Glutamatergic neuron (in vitro differentiated cells): ENCODE results near the gene MARCHF9. TPM values are rescaled to one million over a fixed set of nuclear protein-coding genes. Genes with fewer than 3 reads are reported as not detected.
A peak's percentile ranks its signal among the peaks of the same experiment; 100 is the strongest.

Source experiments
- DNase-seq: peaks from one replicate; pipeline ENCODE4 v3.0.0; 2022
- H3K27ac Mint-ChIP-seq: one replicate; pipeline ENCODE4 v1.8.0; 2020; ENCODE audit warnings: mild to moderate bottlenecking, mixed read lengths, inconsistent platforms; ENCODE audit not compliant: unreplicated experiment
- H3K27me3 Mint-ChIP-seq: one replicate; pipeline ENCODE4 v1.8.0; 2020; ENCODE audit warnings: mild to moderate bottlenecking, moderate library complexity, mixed read lengths, inconsistent platforms; ENCODE audit not compliant: unreplicated experiment
- H3K36me3 Mint-ChIP-seq: one replicate; pipeline ENCODE4 v1.8.0; 2020; ENCODE audit warnings: mild to moderate bottlenecking, mixed read lengths, inconsistent platforms; ENCODE audit not compliant: unreplicated experiment
- H3K4me1 Mint-ChIP-seq: one replicate; pipeline ENCODE4 v1.8.0; 2020; ENCODE audit warnings: mild to moderate bottlenecking, low read depth, mixed read lengths, inconsistent platforms; ENCODE audit not compliant: unreplicated experiment
- H3K4me3 Mint-ChIP-seq: one replicate; pipeline ENCODE4 v1.8.0; 2020; ENCODE audit warnings: mild to moderate bottlenecking, mixed read lengths, inconsistent platforms; ENCODE audit not compliant: unreplicated experiment
- H3K9me3 Mint-ChIP-seq: one replicate; pipeline ENCODE4 v1.8.0; 2020; ENCODE audit warnings: mild to moderate bottlenecking, moderate library complexity, mixed read lengths, inconsistent platforms; ENCODE audit not compliant: unreplicated experiment
- microRNA-seq: library from miRNA; unstranded; fragments of <30 nt; microRNA quantifications from one replicate; pipeline ENCODE4, GENCODE V29; 2020; ENCODE audit not compliant: unreplicated experiment
- total RNA-seq: library from RNA; stranded (reverse); fragmentation: NEBNext Ultra II Directional; extraction: Animal tissue kit (Norgen Biotek cat#: 25700); gene quantifications from one replicate; pipeline ENCODE4 v1.2.1, GENCODE V29; 2021; ENCODE audit not compliant: unreplicated experiment
- TF ChIP-seq, protein P1 (sequence below): fragments of 200-600 bp; sonication (generic); IDR thresholded peaks from one replicate; pipeline ENCODE4 v1.5.0; 2021; ENCODE audit not compliant: partially characterized antibody, unreplicated experiment

The MARCHF9 gene
- total RNA-seq, 1 donor from 2014 or later = 26.7 TPM

DNA sequence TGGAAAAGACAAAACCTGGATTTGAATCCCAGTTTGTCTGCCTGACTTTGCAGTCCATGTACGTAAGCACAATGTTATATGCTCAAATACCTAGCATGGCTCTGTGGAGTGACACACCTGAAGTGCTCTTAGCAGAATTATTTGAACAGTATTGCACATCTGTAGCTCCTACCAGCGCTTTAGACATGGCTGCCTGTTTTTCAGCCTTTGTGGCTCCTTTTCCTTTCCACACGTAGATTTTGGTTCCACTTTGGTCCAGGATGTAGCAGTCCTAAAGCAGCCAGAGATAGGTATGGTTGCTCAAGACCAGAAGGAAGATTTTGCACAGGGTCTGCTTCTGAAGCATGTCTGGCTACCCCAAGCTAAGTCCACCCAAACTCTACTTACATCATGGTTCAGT is 54.5 kb downstream of the MARCHF9 start:
- Mint-ChIP-seq H3K9me3 (peaks cover 2% of the 10 kb centered on the region), H3K27ac (no peak overlapping the region), H3K27me3 (peaks cover 7% of the 10 kb centered on the region)

More for the DNA sequence above, 54.5 kb downstream of the MARCHF9 start:
- no peak for DNase-seq
- Mint-ChIP-seq H3K4me1 (no peaks in the 10 kb centered on the region), H3K4me3 (no peak overlapping the region), H3K36me3 (no peaks in the 10 kb centered on the region)
- TF ChIP-seq, protein P1, sequence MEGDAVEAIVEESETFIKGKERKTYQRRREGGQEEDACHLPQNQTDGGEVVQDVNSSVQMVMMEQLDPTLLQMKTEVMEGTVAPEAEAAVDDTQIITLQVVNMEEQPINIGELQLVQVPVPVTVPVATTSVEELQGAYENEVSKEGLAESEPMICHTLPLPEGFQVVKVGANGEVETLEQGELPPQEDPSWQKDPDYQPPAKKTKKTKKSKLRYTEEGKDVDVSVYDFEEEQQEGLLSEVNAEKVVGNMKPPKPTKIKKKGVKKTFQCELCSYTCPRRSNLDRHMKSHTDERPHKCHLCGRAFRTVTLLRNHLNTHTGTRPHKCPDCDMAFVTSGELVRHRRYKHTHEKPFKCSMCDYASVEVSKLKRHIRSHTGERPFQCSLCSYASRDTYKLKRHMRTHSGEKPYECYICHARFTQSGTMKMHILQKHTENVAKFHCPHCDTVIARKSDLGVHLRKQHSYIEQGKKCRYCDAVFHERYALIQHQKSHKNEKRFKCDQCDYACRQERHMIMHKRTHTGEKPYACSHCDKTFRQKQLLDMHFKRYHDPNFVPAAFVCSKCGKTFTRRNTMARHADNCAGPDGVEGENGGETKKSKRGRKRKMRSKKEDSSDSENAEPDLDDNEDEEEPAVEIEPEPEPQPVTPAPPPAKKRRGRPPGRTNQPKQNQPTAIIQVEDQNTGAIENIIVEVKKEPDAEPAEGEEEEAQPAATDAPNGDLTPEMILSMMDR = no peak

Small RNA genes within 50 kb of the gene (microRNA-seq; reads per million reads assigned to microRNA genes)
- 2.8 reads per million, percentile 20 among the genes with 10 or more reads in this experiment for gene MIR6759

Other genes with a start within 250 kb of the MARCHF9 start
- 70.9 TPM for gene DDIT3, start 234.6 kb upstream of the MARCHF9 start, total RNA-seq
- 108 TPM for gene MBD6, start 232.3 kb upstream of the MARCHF9 start, total RNA-seq
- 484 TPM for gene DCTN2, start 207.9 kb upstream of the MARCHF9 start, total RNA-seq
- gene KIF5A, start 205.1 kb upstream of the MARCHF9 start, total RNA-seq = 314 TPM
- gene PIP4K2C, start 163.9 kb upstream of the MARCHF9 start, total RNA-seq = 27.5 TPM
- 99.6 TPM for gene DTX3, start 150.3 kb upstream of the MARCHF9 start, total RNA-seq
- 80.2 TPM for gene ARHGEF25, start 143.7 kb upstream of the MARCHF9 start, total RNA-seq
- 83.9 TPM for gene B4GALNT1, start 121.9 kb upstream of the MARCHF9 start, total RNA-seq
- 225 TPM for gene OS9, start 61.0 kb upstream of the MARCHF9 start, total RNA-seq
- gene AGAP2, start 16.4 kb upstream of the MARCHF9 start, total RNA-seq = 45.5 TPM
- gene TSPAN31, start 10.1 kb upstream of the MARCHF9 start, total RNA-seq = 27.2 TPM
- gene CDK4, start 2.8 kb upstream of the MARCHF9 start, total RNA-seq = 123 TPM
- gene CYP27B1, start 12.0 kb downstream of the MARCHF9 start, total RNA-seq = 1.7 TPM
- 9.1 TPM for gene METTL1, start 17.0 kb downstream of the MARCHF9 start, total RNA-seq
- gene EEF1AKMT3, start 17.5 kb downstream of the MARCHF9 start, total RNA-seq = 3.3 TPM
- gene TSFM, start 27.7 kb downstream of the MARCHF9 start, total RNA-seq = 35.7 TPM
- gene AVIL, start 63.6 kb downstream of the MARCHF9 start, total RNA-seq = 4.8 TPM
- 127 TPM for gene CTDSP2, start 91.6 kb downstream of the MARCHF9 start, total RNA-seq
- gene ATP23, start 186.5 kb downstream of the MARCHF9 start, total RNA-seq = 1.3 TPM